ENCODE measurements around the gene PLTP. TPM values are rescaled to one million over a fixed set of nuclear protein-coding genes. Genes with fewer than 3 reads are reported as not detected.

Gene PLTP
- total RNA-seq, 1 donor from 2014 or later: 29.6 TPM

- no peak for TF ChIP-seq CTCF (IDR thresholded peaks at IDR 0.05; ENCODE audit: unreplicated experiment)
- H3K4me3 Mint-ChIP-seq (ENCODE audit: low read depth): no peak overlapping the region
- no peak for DNase-seq (ENCODE audit: low spot score, unreplicated experiment)
- H3K36me3 Mint-ChIP-seq (ENCODE audit: insufficient read depth): peaks cover 21% of the 10 kb centered on the region
- peaks cover 3% of the 10 kb centered on the region for H3K4me1 Mint-ChIP-seq (ENCODE audit: low read depth)
- no peaks in the 10 kb centered on the region for H3K9me3 Mint-ChIP-seq (ENCODE audit: low read depth)
- no peaks in the 10 kb centered on the region for H3K27me3 Mint-ChIP-seq
- H3K27ac Mint-ChIP-seq: no peak overlapping the region
Measured at GRCh38 chr20:45940469-45940868, 28.5 kb upstream of the PLTP start.

GRCh38 chr20:45940053-45940452 is 28.1 kb upstream of the PLTP start:
- H3K9me3 Mint-ChIP-seq (ENCODE audit: low read depth): no peaks in the 10 kb centered on the region
- DNase-seq (ENCODE audit: low spot score, unreplicated experiment): no peak
- peaks cover 20% of the 10 kb centered on the region for H3K36me3 Mint-ChIP-seq (ENCODE audit: insufficient read depth)
- H3K4me3 Mint-ChIP-seq (ENCODE audit: low read depth): no peak overlapping the region
- no peak for TF ChIP-seq CTCF (IDR thresholded peaks at IDR 0.05; ENCODE audit: unreplicated experiment)
- H3K4me1 Mint-ChIP-seq (ENCODE audit: low read depth): peaks cover 5% of the 10 kb centered on the region
- no peak overlapping the region for H3K27ac Mint-ChIP-seq
- H3K27me3 Mint-ChIP-seq: no peaks in the 10 kb centered on the region

- Mint-ChIP-seq H3K9me3 (ENCODE audit: low read depth) (no peaks in the 10 kb centered on the region), H3K4me1 (ENCODE audit: low read depth) (peaks cover 5% of the 10 kb centered on the region), H3K27ac (no peak overlapping the region), H3K27me3 (no peaks in the 10 kb centered on the region), H3K36me3 (ENCODE audit: insufficient read depth) (peaks cover 14% of the 10 kb centered on the region), H3K4me3 (ENCODE audit: low read depth) (no peak overlapping the region)
- no peak for TF ChIP-seq CTCF (IDR thresholded peaks at IDR 0.05; ENCODE audit: unreplicated experiment)
- no peak for DNase-seq (ENCODE audit: low spot score, unreplicated experiment)
Measured at GRCh38 chr20:45938727-45939438, 26.9 kb upstream of the PLTP start.

- DNase-seq (ENCODE audit: low spot score, unreplicated experiment): no peak
- Mint-ChIP-seq H3K27me3 (no peaks in the 10 kb centered on the region), H3K4me1 (ENCODE audit: low read depth) (peaks cover 11% of the 10 kb centered on the region), H3K9me3 (ENCODE audit: low read depth) (no peaks in the 10 kb centered on the region), H3K27ac (no peak overlapping the region), H3K4me3 (ENCODE audit: low read depth) (peak overlapping the region; percentile 55), H3K36me3 (ENCODE audit: insufficient read depth) (peaks cover 14% of the 10 kb centered on the region)
- no peak for TF ChIP-seq CTCF (IDR thresholded peaks at IDR 0.05; ENCODE audit: unreplicated experiment)
Measured at GRCh38 chr20:45937765-45938164, 25.8 kb upstream of the PLTP start.

GRCh38 chr20:45935416-45936046 is 23.6 kb upstream of the PLTP start:
- Mint-ChIP-seq H3K36me3 (ENCODE audit: insufficient read depth) (peaks cover 16% of the 10 kb centered on the region), H3K27me3 (no peaks in the 10 kb centered on the region), H3K27ac (peak overlapping the region; percentile 95), H3K4me1 (ENCODE audit: low read depth) (peaks cover 16% of the 10 kb centered on the region), H3K4me3 (ENCODE audit: low read depth) (peak overlapping the region; percentile 85), H3K9me3 (ENCODE audit: low read depth) (no peaks in the 10 kb centered on the region)
- no peak for DNase-seq (ENCODE audit: low spot score, unreplicated experiment)
- no peak for TF ChIP-seq CTCF (IDR thresholded peaks at IDR 0.05; ENCODE audit: unreplicated experiment)

Data from progenitor cell of endocrine pancreas (in vitro differentiated cells).